A549 (cell line): Measurements from ENCODE around the gene ROR2. TPM values are rescaled to one million over a fixed set of nuclear protein-coding genes. Genes with fewer than 3 reads are reported as not detected.

Experiments
- ATAC-seq, 2 experiments: fragments of 200-7000 bp in 1 of 2; fragments of >200 bp in 1 of 2; cut with Nextera tagmentation in 1 of 2; cut with Tn5 transposase in 1 of 2; 3 replicates each; pipeline versions ENCODE4 v1.8.0 to v1.9.1; 2018 to 2020; ENCODE audit warnings: mild to moderate bottlenecking in 1 of 2, moderate library complexity in 1 of 2
- CTCF ChIA-PET: fragments of 300-600 bp; sonication (Branson Sonifier 250); formaldehyde crosslinking; extraction: SDS; loops from one replicate; lab custom pipeline; 2021; ENCODE audit warnings: antibody characterized with exemption, inconsistent platforms; lab: Yijun Ruan, JAX
- POLR2A ChIA-PET: fragments of 350-600 bp; formaldehyde crosslinking; extraction: SDS; loops from one replicate; lab custom pipeline; 2021; ENCODE audit warnings: antibody characterized with exemption, inconsistent platforms; lab: Yijun Ruan, JAX
- DNase-seq, 2 experiments: peaks; one replicate each; pipeline versions ENCODE4 v3.0.0 to v3.0.0-alpha.2; 2011 to 2016; ENCODE audit warnings: low read depth in 1 of 2, low spot score in 1 of 2
- FAIRE-seq: peaks from 2 replicates; lab custom pipeline; 2011; peaks lifted over from hg19 to GRCh38; lab: Jason Lieb, UNC
- H3K27ac ChIP-seq, 2 experiments: fragments of >200 bp; sonication (Bioruptor Twin); formaldehyde crosslinking; 3 replicates each; pipeline ENCODE4 v1.5.1; 2016 to 2017
- H3K4me1 ChIP-seq: fragments of >200 bp; sonication (Bioruptor Twin); formaldehyde crosslinking; 3 replicates; pipeline ENCODE4 v1.6.1; 2016
- H3K4me2 ChIP-seq: fragments of >200 bp; sonication (Bioruptor Twin); formaldehyde crosslinking; 3 replicates; pipeline ENCODE4 v1.6.1; 2016
- H3K4me3 ChIP-seq: fragments of >200 bp; sonication (Bioruptor Twin); formaldehyde crosslinking; 3 replicates; pipeline ENCODE4 v1.5.1; 2016
- H3K9me3 ChIP-seq: fragments of >200 bp; sonication (Bioruptor Twin); formaldehyde crosslinking; 3 replicates; pipeline ENCODE4 v1.6.1; 2016
- BHLHE40 ChIP-seq: IDR thresholded peaks from 2 replicates; pipeline ENCODE4 v1.6.1; 2012; ENCODE audit warnings: low read depth, low read length, inconsistent platforms
- EHMT2 ChIP-seq: fragments of 200-600 bp; sonication (generic); IDR thresholded peaks from 2 replicates; pipeline ENCODE4 v1.6.1; 2016; ENCODE audit warnings: antibody characterized with exemption, low read depth, mild to moderate bottlenecking, moderate library complexity
- EP300 ChIP-seq, 2 experiments: fragments of >200 bp; sonication (Bioruptor Twin); formaldehyde crosslinking; IDR thresholded peaks; 2 replicates in 1 of 2; 3 replicates in 1 of 2; pipeline ENCODE4 v1.6.1; 2016 to 2017
- FOSB ChIP-seq: fragments of 250-450 bp; sonication (Bioruptor Pico); IDR thresholded peaks from 2 replicates; pipeline ENCODE4 v1.5.0; 2020; ENCODE audit warnings: mild to moderate bottlenecking, moderate library complexity
- FOSL2 ChIP-seq, 2 experiments: fragments of 450-650 bp in 1 of 2; fragments of >200 bp in 1 of 2; sonication (Bioruptor Twin) in 1 of 2; formaldehyde crosslinking; IDR thresholded peaks; 2 replicates each; pipeline versions ENCODE4 v1.5.0 to v1.6.1; 2016 to 2020; ENCODE audit warnings: mild to moderate bottlenecking in 1 of 2, moderate library complexity in 1 of 2
- FOXS1 ChIP-seq: fragments of 250-450 bp; sonication (Bioruptor Pico); IDR thresholded peaks from 2 replicates; pipeline ENCODE4 v1.5.0; 2020; ENCODE audit warnings: mild to moderate bottlenecking, moderate library complexity
- GATA3 ChIP-seq: IDR thresholded peaks from 2 replicates; pipeline ENCODE4 v1.6.1; 2012; ENCODE audit warnings: borderline replicate concordance
- HOXA7 ChIP-seq: fragments of 250-450 bp; sonication (Bioruptor Pico); IDR thresholded peaks from 2 replicates; pipeline ENCODE4 v1.5.0; 2020; ENCODE audit warnings: mild to moderate bottlenecking, moderate library complexity
- JUNB ChIP-seq: fragments of >200 bp; sonication (Bioruptor Twin); formaldehyde crosslinking; IDR thresholded peaks from 2 replicates; pipeline ENCODE4 v1.6.1; 2016
- MAFK ChIP-seq: fragments of 450-650 bp; IDR thresholded peaks from 2 replicates; pipeline ENCODE4 v1.6.1; 2014; ENCODE audit not compliant: partially characterized antibody
- MYC ChIP-seq: IDR thresholded peaks from 2 replicates; pipeline ENCODE4 v1.6.1; 2012; ENCODE audit warnings: mild to moderate bottlenecking, inconsistent platforms, low read length, improper control_type of control experiment, borderline replicate concordance
- NFE2L2 ChIP-seq: fragments of 150-350 bp; conservative IDR thresholded peaks from 2 replicates; pipeline ENCODE4 v1.6.1; 2014; ENCODE audit warnings: low read length
- POLR2AphosphoS2 ChIP-seq: conservative IDR thresholded peaks from 2 replicates; pipeline ENCODE4 v1.6.1; 2012; ENCODE audit warnings: low read length, improper control_type of control experiment, inconsistent platforms
- RCOR1 ChIP-seq: fragments of 150-350 bp; IDR thresholded peaks from 2 replicates; pipeline ENCODE4 v1.6.1; 2014; ENCODE audit warnings: antibody characterized with exemption, low read length, low read depth
- RNF2 ChIP-seq: fragments of 200-600 bp; sonication (generic); IDR thresholded peaks from 2 replicates; pipeline ENCODE4 v1.6.1; 2016; ENCODE audit warnings: low read depth, mild to moderate bottlenecking, antibody characterized with exemption, moderate library complexity, borderline replicate concordance
- TP53 ChIP-seq: fragments of 250-450 bp; sonication (Bioruptor Pico); IDR thresholded peaks from 2 replicates; pipeline ENCODE4 v1.5.0; 2021; ENCODE audit warnings: mild to moderate bottlenecking, moderate library complexity
- ZNF302 ChIP-seq: fragments of 250-450 bp; sonication (Bioruptor Pico); IDR thresholded peaks from 2 replicates; pipeline ENCODE4 v1.9.0; 2021; ENCODE audit warnings: inconsistent platforms, mild to moderate bottlenecking, moderate library complexity
- WGBS: methylation state at CpG from one replicate; pipeline ENCODE4 v1.1.6; 2017; ENCODE audit errors: missing lambda C conversion rate; 5-methylcytosine and 5-hydroxymethylcytosine counted together
- polyA plus RNA-seq, 4 experiments: library from polyadenylated mRNA; depleted of rRNA in 3 of 4; stranded (reverse); fragments of >200 nt; fragmentation: RNase III in 1 of 4; extraction: RNeasy Plus Mini Kit Qiagen cat#74134 plus additional on column Dnase treatment in 1 of 4; gene quantifications; 2 replicates in 3 of 4; 3 replicates in 1 of 4; pipeline ENCODE4 v1.2.3, GENCODE V29; 2011 to 2017
- TF ChIP-seq, protein P1 (sequence below): fragments of 250-450 bp; sonication (Bioruptor Pico); IDR thresholded peaks from 2 replicates; pipeline ENCODE4 v1.5.0; 2020; ENCODE audit warnings: low read depth, mild to moderate bottlenecking, moderate library complexity
- TF ChIP-seq, protein P2 (sequence below): fragments of 450-650 bp; IDR thresholded peaks from 2 replicates; pipeline ENCODE4 v1.6.1; 2014; ENCODE audit warnings: antibody characterized with exemption
- TF ChIP-seq, protein P3 (sequence below): fragments of 150-350 bp; IDR thresholded peaks from 2 replicates; pipeline ENCODE4 v1.6.1; 2014; ENCODE audit warnings: low read depth, mild to moderate bottlenecking, low read length
- TF ChIP-seq, protein P4 (sequence below): IDR thresholded peaks from 2 replicates; pipeline ENCODE4 v1.6.1; 2012

Gene ROR2
- polyA plus RNA-seq, 2 of the 4 experiments (the other 2 are of a cell fraction) = 0.12 to 0.53 TPM

DNA sequence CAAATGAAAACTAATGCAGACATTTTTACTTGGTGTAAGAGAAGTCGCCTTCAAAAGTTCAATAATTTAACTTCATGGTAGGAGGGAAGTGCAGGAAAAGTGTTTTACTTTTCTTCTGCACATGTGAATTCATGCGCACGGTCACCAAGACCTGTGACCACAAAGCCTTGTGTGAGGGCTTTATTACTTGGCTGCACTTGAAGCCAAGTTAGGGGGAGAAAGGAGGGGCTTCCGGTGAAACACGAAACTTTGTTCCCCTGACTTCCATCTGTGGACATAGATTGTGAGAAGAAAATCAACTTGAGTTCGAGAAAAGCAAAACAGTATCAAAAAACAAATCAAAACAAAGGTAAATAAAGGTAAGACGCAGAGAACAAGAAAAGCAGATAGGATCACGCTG lies 239.9 kb downstream of the ROR2 start:
- ATAC-seq (no peak), FAIRE-seq (no peak), DNase-seq (no peak)
- 54% methylated on average over 8 of the region's 8 CpGs for WGBS
- ChIA-PET CTCF (no interaction called here), POLR2A (no interaction called here)
- no peak for TF ChIP-seq TP53 (CRISPR knock-in tag)
- TF ChIP-seq MYC = no peak
- no peak for TF ChIP-seq NFE2L2
- TF ChIP-seq GATA3 = no peak
- TF ChIP-seq FOXS1 = no peak
- no peak for TF ChIP-seq BHLHE40
- no peak for TF ChIP-seq EHMT2
- no peak for TF ChIP-seq MAFK
- TF ChIP-seq ZNF302 (CRISPR knock-in tag) = no peak
- Histone ChIP-seq H3K4me2 (no peak overlapping the region), H3K27ac (no peak overlapping the region), H3K9me3 (peaks cover 19% of the 10 kb centered on the region; the same call in 2 of the 3 replicates), H3K4me3 (no peak overlapping the region), H3K4me1 (0 out of 3 replicates have a peak, but pooled peaks cover 4% of the 10 kb centered on the region)

DNA sequence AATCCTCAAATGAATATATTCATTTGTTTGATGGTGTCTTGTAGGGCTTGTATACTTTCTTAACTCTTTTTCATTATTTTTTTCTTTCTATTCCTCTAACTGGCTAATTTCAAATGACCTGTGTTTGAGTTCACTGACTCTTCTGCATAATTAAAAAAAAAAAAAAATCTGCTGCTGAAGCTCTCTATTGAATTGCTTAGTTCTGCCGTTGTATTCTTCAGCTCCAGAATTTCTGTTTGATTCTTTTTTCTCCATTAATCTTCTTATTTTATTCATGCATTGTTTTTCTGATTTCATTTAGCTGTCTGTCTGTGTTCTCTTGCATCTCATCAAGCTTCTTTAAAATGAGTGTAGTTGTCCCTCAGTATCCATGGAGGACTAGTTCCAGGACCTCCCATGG lies 244.6 kb downstream of the ROR2 start:
- H3K4me3 ChIP-seq = no peak overlapping the region
- WGBS = 0% methylated on average over 1 of the region's 1 CpG
- H3K4me1 ChIP-seq = no peaks in the 10 kb centered on the region
- H3K27ac ChIP-seq = no peak overlapping the region
- peaks cover 44% of the 10 kb centered on the region; the same call in 2 of the 3 replicates for H3K9me3 ChIP-seq
- CTCF ChIA-PET = interaction anchor here (0.7 to 1.0 kb wide), 4 partner anchors 8 to 790 kb away, joined by 3 to 4 read pairs (median 3); no protein-coding TSS in a partner anchor
- TF ChIP-seq POLR2AphosphoS2 (no peak), RNF2 (no peak), HOXA7 (CRISPR knock-in tag) (no peak), TP53 (CRISPR knock-in tag) (no peak)
- TF ChIP-seq, protein P1, sequence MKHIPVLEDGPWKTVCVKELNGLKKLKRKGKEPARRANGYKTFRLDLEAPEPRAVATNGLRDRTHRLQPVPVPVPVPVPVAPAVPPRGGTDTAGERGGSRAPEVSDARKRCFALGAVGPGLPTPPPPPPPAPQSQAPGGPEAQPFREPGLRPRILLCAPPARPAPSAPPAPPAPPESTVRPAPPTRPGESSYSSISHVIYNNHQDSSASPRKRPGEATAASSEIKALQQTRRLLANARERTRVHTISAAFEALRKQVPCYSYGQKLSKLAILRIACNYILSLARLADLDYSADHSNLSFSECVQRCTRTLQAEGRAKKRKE (CRISPR knock-in tag) = no peak
- TF ChIP-seq, protein P2, sequence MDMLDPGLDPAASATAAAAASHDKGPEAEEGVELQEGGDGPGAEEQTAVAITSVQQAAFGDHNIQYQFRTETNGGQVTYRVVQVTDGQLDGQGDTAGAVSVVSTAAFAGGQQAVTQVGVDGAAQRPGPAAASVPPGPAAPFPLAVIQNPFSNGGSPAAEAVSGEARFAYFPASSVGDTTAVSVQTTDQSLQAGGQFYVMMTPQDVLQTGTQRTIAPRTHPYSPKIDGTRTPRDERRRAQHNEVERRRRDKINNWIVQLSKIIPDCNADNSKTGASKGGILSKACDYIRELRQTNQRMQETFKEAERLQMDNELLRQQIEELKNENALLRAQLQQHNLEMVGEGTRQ = no peak
- POLR2A ChIA-PET = interaction anchor here (0.7 kb wide), 2 partner anchors 182 to 1444 kb away, joined by 3 to 4 read pairs; no protein-coding TSS in a partner anchor
- H3K4me2 ChIP-seq = no peak overlapping the region
- no peak for DNase-seq
- ATAC-seq = no peak
- FAIRE-seq = no peak

DNA sequence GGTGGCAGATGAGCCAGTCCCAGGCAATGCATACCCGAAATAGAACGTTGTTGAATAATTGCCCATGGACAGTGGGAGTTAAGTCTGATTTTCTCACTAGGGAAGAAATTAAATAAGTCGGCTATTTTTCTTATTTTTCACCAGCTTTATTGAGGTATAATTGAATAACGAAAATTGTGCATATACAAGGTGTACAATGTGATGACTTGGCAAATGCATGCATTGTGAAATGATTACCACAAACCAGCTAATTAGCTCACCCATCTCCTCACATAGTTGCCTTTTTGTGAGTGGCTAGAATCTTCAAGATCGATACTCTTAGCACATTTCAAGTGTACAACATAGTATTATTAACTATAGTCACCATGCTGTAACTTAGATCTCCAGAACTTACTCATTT lies 249.6 kb downstream of the ROR2 start:
- 39% methylated on average over 5 of the region's 5 CpGs for WGBS
- Histone ChIP-seq H3K4me1 (no peaks in the 10 kb centered on the region), H3K27ac (no peak overlapping the region), H3K4me2 (no peak overlapping the region), H3K4me3 (no peak overlapping the region), H3K9me3 (peaks cover 27% of the 10 kb centered on the region; the same call in 2 of the 3 replicates)
- ChIA-PET CTCF (interaction anchor here (0.6 to 0.7 kb wide), 3 partner anchors 111 to 802 kb away, joined by 3 to 5 read pairs (median 3); no protein-coding TSS in a partner anchor), POLR2A (no interaction called here)
- ATAC-seq (no peak), FAIRE-seq (no peak), DNase-seq (no peak)
- peak; percentile 59 for TF ChIP-seq MAFK
- TF ChIP-seq JUNB = no peak
- no peak for TF ChIP-seq HOXA7 (CRISPR knock-in tag)

DNA sequence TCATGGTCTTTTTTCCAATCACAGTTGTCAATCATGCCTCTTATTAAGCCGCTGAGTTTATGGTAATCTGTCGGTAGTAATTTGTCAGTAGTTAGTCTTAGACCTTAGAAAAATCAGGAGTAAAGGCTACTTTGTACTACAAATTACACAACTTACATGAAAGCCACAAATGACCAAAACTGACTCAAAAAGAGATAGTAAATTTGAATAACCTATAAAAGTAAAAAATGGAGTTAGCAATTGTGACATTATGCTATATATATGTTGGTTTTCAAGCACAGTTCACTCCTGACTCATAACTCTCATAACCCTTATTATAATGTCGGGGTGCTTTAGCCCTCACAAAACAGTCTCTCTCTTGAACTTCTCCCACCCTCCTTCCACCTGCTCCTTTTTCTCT lies 251.8 kb downstream of the ROR2 start:
- POLR2A ChIA-PET = no interaction called here
- no peak overlapping the region for H3K27ac ChIP-seq
- peaks cover 12% of the 10 kb centered on the region; the same call in 2 of the 3 replicates for H3K9me3 ChIP-seq
- no peaks in the 10 kb centered on the region for H3K4me1 ChIP-seq
- CTCF ChIA-PET = no interaction called here
- FAIRE-seq (no peak), DNase-seq (no peak), ATAC-seq (no peak)
- TF ChIP-seq FOSL2 (IDR thresholded peaks at IDR 0.05) (no peak), FOSL2 (CRISPR knock-in tag; IDR thresholded peaks at IDR 0.05) (no peak), BHLHE40 (no peak), FOXS1 (no peak), RCOR1 (no peak), EP300 (IDR thresholded peaks at IDR 0.05) (no peak), FOSB (CRISPR knock-in tag) (no peak)
- TF ChIP-seq, protein P3, sequence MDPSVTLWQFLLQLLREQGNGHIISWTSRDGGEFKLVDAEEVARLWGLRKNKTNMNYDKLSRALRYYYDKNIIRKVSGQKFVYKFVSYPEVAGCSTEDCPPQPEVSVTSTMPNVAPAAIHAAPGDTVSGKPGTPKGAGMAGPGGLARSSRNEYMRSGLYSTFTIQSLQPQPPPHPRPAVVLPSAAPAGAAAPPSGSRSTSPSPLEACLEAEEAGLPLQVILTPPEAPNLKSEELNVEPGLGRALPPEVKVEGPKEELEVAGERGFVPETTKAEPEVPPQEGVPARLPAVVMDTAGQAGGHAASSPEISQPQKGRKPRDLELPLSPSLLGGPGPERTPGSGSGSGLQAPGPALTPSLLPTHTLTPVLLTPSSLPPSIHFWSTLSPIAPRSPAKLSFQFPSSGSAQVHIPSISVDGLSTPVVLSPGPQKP = no peak
- TF ChIP-seq, protein P4, sequence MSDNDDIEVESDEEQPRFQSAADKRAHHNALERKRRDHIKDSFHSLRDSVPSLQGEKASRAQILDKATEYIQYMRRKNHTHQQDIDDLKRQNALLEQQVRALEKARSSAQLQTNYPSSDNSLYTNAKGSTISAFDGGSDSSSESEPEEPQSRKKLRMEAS = no peak
- no peak overlapping the region for H3K4me2 ChIP-seq
- H3K4me3 ChIP-seq = no peak overlapping the region
- WGBS = 81% methylated on average over 3 of the region's 3 CpGs
